Hematopoietic multipotent progenitor cell treated with erythropoietin and hydrocortisone succinate and interleukin-3 and kit ligand, for 8 days (in vitro differentiated cells): ENCODE measurements around the gene POMT1.
A peak's percentile ranks its signal among the peaks of the same experiment; 100 is the strongest.

ENCODE experiments used
- DNase-seq: peaks from one replicate; pipeline ENCODE4 v3.0.0-alpha.2; 2015

POMT1 gene

GRCh38 chr9:131555841-131556673 lies 53.3 kb downstream of the POMT1 start:
- peak; percentile 14 for DNase-seq

DNA sequence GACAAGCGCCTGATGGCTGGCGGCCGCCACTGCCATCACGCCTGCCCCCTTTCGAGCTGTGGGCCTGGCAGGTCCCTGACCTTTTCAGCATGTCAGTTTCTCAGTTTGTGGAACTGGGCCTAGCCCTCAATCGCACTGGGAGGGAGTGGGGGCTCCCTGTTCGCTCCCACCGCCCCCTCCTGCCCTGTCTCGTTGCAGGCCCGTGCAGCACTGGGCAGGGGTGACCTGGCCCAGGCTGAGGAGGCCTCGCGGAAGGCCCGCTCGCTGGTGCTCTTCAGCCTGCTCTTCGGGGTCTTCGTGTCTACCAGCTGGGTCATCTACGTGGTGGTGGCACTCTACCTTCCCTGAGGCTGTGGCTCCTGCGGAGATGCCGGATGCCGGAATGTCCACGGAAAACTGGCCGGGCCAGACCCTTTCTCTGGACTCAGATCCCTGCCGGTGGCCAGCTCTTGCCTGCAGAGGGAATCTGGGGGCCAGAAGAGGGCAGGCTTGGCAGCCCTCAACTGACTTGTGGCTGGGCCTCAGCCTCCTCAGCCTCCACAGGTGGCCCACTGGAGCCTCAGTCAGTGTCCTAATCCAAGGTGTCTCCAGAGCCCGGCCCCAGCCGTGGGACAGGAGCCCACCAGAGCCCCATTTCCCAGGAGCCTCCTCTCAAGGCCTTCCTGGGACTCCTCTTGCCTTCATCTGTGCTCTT lies 55.3 kb downstream of the POMT1 start:
- no peak for DNase-seq

DNA sequence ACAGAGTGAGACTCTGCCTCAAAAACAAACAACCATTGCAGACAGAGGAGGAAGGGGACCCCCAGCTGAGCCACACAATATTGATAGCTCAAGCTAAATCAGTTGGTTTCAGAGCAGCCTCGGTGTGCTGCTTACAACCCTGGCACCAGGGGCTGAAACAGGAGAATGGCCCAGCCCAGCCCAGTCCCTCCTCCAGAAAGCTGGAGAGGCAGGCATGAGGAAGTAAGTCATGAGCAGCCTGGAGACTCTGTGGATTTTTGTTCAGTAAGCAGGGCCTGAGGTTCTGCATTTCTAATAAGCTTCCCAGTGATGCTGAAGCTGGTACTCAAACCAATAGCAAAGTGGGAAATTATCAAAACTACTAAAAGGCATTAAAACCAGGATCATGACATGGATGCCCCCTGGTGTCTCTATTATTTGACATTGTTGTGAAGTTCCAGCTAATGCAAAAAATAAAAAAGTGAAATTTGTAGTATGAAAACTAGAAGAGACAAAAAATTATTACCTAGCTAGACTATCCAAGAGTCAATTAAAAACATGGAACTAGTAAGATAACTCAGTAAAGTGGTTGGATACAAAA lies 56.8 kb downstream of the POMT1 start:
- DNase-seq, result peak; percentile 21

- DNase-seq, result no peak
Measured at GRCh38 chr9:131562032-131562959, 59.6 kb downstream of the POMT1 start.

GRCh38 chr9:131565369-131565768 lies 62.7 kb downstream of the POMT1 start:
- DNase-seq, result no peak

DNA sequence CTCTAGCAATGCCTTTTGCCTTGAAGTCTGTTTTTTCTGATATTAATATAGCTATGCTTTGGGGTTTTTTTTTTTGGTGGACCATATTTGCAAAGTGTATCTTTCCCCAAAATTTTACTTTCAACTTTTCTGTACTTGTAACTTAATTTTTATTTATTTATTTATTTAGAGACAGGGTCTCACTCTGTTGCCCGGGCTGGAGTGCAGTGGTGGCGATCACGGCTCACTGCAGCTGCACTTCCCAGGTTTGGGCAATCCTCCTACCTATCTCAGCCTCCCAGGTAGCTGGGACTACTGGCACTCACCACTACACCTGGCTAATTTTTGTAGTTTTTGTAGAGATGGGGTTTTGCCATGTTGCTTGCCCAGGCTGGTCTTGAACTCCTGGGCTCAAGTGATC lies 63.4 kb downstream of the POMT1 start:
- no peak for DNase-seq

GRCh38 chr9:131567910-131568309 lies 65.2 kb downstream of the POMT1 start:
- DNase-seq, result no peak
